AML-193 (cell line): ENCODE measurements around the gene CAST.
A peak's percentile ranks its signal among the peaks of the same experiment; 100 is the strongest.
"Not testable (repeated sequence)": the region's sequence is repeated elsewhere in the genome, so short reads cannot be mapped to it uniquely, and the experiment has no call there.

Experiments
- DNase-seq, 2 experiments: peaks; one replicate each; lab custom pipeline; 2025; lab: John Stamatoyannopoulos, UW

The CAST gene

DNA sequence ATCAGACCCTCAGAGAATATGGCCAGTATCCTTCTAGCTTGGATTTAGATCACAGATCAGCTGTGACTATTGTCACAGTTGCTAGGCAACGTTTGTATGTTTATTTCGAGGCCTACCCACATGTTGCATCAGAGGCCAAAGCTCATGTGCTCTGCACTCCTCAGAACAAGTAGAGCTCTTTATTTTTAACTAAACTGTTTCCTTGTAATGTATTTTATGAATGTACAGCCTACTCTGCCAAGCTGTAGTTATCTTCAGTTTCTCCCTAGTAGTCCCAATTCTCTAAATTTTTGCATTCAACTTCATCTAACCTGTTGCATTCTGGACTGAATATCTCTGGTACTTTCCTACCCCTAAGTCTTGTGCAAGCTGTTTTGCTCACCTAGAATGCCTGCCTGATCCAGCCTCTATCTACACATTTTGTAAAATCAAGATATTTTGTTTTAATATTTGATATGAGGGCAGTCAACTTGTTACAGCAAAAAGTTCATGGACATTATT lies 52.8 kb downstream of the CAST start:
- DNase-seq: peak; percentile 30 to 44

DNA sequence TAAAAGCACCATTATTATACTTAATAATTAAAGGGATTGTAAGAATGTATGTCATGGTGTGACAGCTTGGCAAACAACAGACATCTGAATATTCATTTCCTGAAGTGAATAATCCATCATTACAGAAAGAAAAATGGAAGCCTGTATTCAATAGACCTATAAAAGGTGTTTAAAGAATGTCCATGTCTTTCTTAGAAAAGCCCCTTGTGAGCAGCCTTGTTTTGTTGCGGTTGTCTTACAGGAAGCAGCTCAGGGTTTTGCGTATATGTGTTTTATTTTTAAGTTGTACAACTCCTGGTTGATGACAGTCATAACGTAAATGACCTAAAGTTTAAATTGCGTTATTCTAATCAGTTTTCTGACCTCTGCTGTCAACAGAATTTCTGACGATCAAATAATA lies 53.8 kb downstream of the CAST start:
- no peak for DNase-seq

DNA sequence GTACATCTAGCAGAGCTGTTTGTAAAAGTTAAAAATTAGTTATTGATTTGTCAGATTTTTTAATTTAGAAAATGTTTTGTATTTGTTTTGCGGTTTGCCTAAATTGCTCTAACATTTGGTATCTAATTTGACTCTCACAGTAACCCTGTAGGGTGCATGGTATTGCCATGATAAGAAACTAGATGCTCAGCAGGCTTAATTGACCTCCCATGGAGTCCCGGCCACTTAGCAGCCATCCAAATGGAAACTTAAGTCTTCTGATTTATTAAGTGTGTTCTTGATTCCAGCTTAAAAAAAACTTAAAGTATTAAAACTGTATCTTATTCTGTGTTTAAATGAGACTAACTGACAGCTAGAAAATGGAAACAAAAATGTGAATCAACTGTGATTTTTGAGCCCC lies 54.5 kb downstream of the CAST start:
- no peak for DNase-seq

DNA sequence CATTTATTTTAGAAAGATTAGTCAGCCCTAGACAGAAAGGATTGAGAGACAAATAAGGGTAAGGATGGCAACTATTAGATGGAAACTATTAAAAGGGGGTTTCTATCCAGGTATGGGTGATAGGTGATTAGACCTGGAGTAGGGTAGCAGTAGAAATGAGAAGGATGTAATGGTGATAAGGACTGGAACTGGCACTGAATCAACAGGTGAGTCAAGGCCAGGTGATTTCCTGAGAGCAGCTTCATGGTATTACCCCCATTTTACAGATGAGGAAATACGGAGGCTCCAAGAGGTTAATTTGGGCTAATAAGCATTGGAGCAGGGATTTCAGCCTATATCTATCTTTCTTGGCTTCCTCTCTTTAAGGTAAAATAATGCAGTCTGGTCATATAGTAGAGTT lies 55.7 kb downstream of the CAST start:
- no peak for DNase-seq

DNA sequence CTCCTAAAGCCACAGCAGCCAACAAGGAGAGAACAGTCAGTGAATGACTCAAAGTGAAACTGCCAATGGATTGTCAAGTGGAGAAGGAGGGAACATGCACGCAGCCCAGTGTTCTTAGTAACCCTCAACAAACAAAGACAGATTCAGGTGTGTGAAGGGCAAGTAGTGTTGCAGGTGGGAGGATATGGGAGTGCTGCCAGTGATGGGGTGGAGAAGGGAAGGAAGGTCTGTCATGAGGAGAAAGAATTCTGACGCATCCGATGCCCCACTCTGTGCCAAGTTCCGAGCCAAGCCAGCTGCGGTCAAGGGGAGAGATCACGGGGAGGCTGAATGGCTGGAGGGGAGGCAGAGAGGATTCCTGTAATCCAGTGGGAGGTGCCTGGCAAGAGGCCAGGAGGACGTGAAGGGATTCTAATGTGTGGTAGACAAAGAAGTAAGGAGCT lies 56.5 kb downstream of the CAST start:
- DNase-seq: no peak

DNA sequence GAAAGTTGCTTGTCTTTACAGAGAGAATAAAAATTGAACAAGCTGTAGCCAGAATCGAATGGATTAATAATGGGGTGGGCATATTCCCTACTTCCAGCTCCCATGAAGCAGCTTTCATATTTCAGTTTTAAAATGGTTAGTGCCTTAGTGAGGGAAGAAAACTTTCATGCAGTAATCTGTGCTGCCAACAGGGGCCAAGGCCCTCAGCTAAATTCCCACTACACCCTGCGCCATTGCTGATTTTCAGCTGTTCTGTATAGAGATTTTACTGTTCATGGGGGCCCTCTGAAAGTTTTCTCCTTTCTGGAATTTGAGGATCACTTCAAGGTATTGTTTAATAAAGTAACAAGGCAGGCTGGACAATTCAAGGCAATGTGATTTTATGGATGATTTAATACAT lies 58.2 kb downstream of the CAST start:
- DNase-seq: no peak

DNA sequence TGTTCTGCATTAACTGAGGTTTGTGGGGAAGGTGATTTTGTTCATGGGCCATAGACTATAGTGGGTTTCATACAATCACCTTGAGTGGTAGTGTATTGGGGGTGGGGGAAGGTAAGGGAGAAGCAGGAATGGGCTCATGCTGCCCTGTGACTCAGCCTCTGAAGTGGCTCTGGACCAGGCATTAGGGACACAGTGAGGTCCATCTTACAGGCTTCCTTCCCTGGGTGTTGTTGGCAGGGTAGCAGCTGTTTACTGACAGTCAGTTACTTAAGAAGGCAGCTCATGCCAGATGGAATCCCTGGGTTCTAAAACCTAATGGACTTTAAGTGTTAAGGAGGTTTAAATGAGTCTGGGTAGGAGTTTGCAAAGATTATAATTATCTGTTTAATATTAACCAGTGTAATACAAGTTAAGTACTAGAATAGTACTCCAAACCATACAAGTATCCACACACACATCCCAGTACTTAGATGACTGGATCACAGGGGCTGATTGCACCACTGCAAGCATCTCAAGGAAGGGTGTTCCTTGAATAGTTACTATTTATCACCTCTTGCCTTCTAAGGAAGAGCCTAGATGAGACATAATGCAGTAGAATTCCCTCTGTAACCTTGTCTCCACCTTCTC lies 59.3 kb downstream of the CAST start:
- DNase-seq: no peak

DNA sequence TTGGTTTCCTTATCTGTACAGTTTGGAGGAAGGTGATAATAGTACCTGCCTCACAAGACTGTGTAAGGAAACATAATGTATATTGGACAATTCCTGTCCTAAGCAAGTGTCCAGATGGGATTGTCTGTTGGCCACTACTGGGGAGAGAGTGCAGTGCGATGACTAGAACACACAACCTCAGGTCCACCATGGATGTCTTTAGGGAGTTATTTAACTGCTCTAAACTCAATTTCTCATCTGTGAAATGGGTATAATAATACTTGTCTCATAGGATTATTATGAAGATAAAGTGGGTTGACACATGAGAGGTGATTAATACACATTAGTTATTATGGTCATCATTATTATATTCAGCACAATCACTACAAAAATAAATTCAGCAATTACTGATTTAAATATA lies 63.1 kb downstream of the CAST start:
- DNase-seq: no peak

DNA sequence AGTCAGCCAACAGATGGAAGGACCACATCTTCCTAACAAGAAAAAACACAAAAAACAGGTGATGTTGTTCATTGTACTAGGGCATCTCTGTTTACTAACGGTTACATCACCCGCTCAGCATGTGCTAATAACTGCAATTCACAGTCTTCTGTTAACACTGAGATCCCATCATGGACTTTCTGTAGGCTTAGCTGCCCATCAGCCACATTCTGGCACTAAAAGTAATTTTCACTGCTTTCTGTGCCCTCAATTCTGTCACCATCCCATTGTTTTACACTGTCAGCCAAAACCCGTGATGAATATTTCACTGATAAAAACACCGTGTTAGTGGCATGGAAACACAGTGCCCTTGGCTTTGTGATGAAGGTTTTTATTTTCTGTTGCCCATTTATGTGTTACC lies 64.6 kb downstream of the CAST start:
- DNase-seq: no peak

DNA sequence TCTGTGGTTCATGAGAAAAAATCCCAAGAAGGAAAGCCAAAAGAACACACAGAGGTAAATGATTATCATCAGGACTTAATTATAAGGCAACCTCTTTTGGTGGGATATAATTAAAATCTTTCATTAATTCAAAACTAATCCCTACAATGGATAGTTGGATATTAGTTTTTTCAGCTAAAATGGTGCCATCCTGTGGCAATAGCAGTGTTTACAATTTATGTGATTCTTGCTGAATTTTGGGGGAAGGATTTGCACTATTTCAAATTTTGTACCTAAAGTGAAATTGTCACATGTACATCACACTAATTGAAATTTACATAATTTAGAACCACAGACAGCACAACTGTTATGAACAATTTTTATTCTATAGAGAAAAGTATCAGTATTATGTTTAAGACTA lies 67.0 kb downstream of the CAST start:
- peak in 1 of 2 experiments; percentile 7 for DNase-seq

DNA sequence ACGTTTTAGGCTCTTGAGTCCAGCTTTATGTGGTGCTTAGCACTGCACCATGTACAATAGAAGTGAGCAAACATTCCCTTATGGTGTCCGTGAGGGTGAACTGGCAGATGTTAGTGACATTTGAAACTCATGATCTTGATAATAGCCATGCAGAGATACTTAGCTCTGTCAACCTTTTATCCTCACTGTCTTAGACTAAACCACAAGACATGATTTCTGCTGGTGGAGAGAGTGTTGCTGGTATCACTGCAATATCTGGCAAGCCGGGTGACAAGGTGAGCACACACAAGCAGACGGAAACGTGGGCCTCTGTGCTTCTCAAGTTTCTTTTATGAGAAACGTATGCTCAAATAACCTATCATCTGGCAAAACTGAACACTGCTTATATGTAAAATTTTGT lies 68.4 kb downstream of the CAST start:
- DNase-seq: no peak

DNA sequence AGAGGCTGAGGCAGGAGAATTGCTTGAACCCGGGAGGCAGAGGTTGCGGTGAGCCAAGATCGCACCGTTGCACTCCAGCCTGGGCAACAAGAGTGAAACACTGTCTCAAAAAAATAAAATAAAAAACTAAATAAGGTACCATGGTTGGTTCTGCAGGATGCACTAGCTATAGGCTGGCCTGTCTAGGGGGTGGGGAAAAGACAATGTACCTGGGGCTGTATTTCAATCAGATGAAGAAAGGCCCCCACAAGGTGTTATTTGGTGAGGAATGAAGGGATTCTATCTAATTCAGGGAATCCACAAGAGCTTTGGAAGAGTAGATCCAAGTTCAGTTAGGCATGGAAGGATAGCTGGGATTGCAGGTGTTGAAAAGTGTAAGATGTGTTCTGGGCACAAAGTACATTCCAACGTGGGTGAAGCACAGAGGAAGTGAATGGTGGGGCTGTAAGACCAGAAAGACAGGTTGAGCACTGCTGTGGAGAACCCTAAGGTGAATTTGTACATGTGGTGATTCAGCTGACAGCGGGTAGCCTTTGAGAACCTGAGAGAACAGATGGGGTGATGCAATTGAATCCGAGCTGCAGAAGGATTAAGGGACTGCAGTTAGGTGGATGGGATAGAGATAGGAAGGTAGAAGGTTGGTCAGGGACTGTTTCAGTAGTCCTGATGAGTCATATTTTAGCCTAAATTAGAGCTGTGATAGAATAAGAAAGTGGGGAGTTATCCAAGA lies 71.8 kb downstream of the CAST start:
- DNase-seq: no peak

DNA sequence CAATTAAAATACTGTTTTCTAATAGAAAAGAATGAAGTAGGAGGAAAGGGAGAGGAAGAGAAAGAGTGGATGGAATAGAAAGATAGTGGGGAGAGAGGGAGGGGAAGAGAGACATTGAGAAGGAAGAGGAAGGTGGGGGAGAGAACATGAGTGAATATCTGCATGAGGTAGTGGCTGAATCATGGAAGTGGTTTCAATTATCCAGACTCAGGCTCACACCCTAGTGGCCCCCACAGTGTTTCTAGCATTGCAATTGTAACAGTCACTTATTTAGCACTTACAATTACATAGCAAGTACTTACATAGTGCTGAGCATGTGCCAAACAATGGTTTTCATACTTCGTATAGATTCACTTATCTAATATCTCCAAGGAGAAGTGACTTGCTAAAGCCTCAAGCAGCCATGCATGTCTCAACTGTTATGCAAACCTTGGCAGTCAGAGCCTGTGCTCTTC lies 72.7 kb downstream of the CAST start:
- DNase-seq: peak; percentile 21 to 56

DNA sequence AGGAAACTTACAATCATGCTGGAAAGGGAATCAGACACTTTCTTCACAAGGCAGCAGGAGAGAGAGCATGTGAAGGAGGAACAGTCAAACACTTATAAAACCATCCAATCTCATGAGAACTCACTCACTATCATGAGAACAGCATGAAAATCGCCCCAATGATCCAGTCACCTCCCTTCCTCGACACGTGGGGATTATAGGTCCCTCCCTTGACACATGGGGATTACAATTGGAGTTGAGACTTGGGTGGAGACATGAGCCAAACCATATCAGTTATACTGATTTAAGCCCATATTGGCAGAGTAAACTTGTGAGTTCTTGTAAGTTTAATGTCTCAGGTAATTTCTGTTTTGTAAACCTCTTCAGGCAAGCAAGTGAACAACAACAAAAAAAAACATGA lies 74.8 kb downstream of the CAST start:
- DNase-seq: no peak

DNA sequence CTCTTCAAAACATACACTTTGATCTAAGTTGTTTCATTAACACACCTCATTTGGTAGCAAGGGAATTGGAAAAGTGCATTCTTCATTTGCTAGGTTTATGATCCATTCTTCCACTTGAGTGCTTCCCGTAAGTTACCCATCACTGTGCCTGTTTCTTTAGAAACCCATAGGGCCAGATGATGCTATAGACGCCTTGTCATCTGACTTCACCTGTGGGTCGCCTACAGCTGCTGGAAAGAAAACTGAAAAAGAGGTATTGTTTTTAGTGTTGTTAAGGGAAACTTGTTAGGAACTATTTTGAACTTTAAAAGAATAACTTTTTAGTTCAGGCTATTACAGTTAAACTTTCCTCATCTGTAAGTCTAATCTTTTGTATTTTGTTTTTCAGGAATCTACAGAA lies 78.9 kb downstream of the CAST start:
- no peak for DNase-seq

DNA sequence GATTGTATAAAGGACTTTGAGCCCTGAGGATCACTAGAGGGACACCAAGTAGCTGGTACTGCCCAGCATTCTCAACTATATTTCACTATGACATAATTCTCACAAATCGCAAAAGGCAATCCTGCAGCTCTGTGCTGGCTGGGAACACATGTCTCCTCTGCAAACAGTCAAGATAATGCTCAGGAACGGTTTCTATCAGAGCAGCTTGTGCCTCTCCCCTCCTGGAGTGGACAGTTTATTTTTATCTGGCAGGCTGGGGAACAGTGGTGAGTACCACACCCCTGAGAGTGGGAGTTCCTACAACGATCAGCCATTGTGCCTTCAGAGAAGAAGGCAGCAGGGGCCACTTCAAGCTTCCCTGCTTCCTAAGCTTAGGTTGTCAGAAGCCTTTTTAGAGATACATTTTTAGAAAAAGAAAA lies 79.7 kb downstream of the CAST start:
- DNase-seq: no peak

DNA sequence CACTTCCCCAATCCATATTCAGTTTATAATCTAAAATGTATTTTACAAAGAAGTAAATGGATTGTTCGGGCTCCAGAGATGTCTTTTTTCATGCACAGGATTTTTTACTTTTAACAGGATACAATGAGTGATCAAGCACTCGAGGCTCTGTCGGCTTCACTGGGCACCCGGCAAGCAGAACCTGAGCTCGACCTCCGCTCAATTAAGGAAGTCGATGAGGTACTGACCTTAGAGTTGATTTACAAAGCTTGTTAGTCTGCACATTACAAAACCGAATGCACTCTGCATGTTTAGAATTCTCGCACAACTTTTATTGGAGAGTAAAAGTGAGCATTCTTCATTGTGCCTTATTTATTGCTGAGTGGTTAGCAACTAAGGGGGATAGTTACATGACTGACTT lies 80.4 kb downstream of the CAST start:
- no peak for DNase-seq

DNA sequence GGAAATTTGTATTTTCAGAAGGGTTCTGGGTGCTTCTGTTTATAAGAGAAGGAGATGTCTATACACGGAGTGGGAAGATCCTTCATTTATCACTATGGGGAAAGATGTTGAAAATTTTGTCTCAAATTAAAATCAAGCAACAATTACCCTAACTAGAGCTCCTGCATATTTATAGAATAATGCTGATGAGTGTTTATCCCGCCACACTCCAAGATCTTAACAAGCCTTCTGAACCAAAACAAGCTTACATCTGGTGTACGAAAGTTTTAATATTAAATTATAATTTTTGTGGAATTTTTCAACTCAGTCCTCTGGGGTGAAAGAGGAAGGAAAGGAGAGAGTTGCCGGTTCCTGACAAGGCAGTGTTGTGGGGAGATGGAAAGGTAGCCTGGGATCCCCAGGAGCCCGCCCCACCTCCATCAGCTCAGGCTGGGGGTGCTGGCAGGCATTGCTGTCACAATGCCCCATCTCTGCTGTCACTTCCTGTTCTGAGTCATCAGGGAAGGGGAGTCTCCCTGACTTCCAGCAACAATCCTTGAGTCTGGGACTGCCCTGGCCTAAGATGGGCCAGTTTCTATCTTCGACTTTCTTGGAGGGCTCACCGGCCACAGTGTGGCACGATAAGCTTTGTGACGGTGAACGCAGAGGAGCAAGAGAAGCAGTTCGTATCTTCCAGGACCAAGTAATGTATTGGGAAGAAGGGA lies 81.0 kb downstream of the CAST start:
- no peak for DNase-seq

DNA sequence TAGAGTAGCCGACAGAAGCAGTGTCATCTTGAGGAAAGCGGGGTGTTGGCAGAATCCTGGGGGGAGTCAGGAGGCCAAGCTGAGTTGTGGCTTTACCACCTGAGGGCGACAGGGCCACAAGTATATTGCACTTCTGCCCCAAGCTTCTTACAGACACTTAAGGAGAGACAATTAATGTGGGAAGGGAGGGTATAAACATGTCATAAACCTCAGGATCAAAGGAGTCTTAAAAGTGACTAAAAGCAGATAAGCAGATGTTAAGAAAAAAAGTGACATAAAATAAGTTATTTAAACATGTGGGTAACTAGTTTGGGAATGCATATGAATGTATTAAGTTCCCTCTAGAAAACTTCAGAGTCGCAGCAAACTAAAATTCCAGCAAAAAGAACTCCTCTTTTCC lies 81.6 kb downstream of the CAST start:
- DNase-seq: no peak

DNA sequence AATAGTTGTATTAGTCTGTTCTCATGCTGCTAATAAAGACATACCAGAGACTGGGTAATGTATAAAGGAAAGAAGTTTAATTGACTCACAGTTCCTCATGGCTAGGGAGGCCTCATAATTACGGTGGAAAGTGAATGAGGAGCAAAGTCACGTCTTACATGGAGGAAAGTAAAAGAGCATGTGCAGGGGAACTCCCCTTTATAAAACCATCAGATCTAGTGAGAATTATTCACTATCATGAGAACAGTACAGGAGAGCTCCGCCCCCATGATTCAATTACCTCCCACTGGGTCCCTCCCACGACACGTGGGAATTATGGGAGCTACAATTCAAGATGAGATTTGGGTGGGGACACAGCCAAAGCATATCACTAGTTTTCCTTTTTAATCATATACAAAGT lies 82.0 kb downstream of the CAST start:
- not testable (repeated sequence) for DNase-seq

DNA sequence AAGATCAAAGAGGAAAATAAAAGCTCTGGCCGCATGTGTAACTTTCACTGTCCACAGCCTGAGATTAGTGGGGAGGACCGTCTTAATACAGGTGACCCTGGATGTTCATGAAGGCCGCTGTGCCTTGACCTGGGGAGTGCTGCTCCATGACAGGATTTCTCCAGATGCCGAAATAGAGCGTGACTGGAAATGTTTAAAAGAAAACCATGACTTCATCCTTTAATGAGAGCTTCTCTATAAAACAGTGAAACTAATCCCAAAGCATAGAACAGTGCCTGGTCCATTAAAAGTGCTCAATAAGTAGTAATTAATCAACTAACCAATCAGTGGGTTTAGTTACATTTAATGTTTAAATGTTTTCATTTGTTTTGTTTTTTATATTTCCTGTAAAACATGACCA lies 82.8 kb downstream of the CAST start:
- no peak for DNase-seq

DNA sequence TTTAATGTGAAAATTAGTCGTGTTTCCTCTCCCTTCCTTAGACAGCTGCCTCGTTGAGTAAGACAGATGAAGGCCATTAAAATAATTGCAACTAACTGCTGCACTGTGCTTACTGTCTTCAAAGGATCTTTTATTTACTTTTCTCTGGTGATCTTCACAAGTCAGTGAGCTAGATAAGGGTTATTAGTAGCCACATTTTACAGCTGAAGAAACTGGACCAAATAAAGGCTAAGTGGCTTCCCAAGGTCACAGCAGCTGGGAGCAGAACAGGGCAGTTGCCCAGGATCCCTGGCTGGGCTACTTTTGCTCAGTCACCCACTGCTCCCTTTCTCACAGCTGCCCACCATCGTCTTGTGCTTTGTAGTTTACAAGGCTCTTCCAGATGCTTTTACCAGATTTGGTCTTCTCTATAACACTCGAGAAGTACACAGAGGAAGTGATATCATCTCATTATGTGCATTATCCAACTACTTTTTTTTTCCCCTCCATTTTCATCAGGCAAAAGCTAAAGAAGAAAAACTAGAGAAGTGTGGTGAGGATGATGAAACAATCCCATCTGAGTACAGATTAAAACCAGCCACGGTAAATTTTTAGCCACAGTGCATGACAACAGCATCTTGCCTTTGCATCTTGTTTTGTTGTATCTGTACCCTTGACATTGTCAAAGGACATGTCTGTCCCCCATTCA lies 83.8 kb downstream of the CAST start:
- DNase-seq: no peak
